ENCODE data around the gene ACOXL.

GRCh38 chr2:110971811-110972210, 239.4 kb downstream of the ACOXL start:
- TF ChIP-seq, protein P1, sequence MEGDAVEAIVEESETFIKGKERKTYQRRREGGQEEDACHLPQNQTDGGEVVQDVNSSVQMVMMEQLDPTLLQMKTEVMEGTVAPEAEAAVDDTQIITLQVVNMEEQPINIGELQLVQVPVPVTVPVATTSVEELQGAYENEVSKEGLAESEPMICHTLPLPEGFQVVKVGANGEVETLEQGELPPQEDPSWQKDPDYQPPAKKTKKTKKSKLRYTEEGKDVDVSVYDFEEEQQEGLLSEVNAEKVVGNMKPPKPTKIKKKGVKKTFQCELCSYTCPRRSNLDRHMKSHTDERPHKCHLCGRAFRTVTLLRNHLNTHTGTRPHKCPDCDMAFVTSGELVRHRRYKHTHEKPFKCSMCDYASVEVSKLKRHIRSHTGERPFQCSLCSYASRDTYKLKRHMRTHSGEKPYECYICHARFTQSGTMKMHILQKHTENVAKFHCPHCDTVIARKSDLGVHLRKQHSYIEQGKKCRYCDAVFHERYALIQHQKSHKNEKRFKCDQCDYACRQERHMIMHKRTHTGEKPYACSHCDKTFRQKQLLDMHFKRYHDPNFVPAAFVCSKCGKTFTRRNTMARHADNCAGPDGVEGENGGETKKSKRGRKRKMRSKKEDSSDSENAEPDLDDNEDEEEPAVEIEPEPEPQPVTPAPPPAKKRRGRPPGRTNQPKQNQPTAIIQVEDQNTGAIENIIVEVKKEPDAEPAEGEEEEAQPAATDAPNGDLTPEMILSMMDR (IDR thresholded peaks at IDR 0.05 in 2 of 3, conservative IDR thresholded peaks at IDR 0.05 in 1 of 3; ENCODE audit: control insufficient read depth in 2 of 3, extremely low read depth in 1 of 3, insufficient read depth in 1 of 3, low read depth in 3 of 3, low read length in 3 of 3), result no peak
- no peak for TF ChIP-seq ZNF592 (IDR thresholded peaks at IDR 0.05)
- TF ChIP-seq CBFB (IDR thresholded peaks at IDR 0.05; ENCODE audit: low read depth), result no peak
- no peak for TF ChIP-seq POLR2A (IDR thresholded peaks at IDR 0.05; ENCODE audit: low read depth, low read length)
- TF ChIP-seq, protein P2, sequence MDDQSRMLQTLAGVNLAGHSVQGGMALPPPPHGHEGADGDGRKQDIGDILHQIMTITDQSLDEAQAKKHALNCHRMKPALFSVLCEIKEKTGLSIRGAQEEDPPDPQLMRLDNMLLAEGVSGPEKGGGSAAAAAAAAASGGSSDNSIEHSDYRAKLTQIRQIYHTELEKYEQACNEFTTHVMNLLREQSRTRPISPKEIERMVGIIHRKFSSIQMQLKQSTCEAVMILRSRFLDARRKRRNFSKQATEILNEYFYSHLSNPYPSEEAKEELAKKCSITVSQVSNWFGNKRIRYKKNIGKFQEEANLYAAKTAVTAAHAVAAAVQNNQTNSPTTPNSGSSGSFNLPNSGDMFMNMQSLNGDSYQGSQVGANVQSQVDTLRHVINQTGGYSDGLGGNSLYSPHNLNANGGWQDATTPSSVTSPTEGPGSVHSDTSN (IDR thresholded peaks at IDR 0.05; ENCODE audit: insufficient replicate concordance, low read depth, low read length), result no peak
- TF ChIP-seq, protein P3, sequence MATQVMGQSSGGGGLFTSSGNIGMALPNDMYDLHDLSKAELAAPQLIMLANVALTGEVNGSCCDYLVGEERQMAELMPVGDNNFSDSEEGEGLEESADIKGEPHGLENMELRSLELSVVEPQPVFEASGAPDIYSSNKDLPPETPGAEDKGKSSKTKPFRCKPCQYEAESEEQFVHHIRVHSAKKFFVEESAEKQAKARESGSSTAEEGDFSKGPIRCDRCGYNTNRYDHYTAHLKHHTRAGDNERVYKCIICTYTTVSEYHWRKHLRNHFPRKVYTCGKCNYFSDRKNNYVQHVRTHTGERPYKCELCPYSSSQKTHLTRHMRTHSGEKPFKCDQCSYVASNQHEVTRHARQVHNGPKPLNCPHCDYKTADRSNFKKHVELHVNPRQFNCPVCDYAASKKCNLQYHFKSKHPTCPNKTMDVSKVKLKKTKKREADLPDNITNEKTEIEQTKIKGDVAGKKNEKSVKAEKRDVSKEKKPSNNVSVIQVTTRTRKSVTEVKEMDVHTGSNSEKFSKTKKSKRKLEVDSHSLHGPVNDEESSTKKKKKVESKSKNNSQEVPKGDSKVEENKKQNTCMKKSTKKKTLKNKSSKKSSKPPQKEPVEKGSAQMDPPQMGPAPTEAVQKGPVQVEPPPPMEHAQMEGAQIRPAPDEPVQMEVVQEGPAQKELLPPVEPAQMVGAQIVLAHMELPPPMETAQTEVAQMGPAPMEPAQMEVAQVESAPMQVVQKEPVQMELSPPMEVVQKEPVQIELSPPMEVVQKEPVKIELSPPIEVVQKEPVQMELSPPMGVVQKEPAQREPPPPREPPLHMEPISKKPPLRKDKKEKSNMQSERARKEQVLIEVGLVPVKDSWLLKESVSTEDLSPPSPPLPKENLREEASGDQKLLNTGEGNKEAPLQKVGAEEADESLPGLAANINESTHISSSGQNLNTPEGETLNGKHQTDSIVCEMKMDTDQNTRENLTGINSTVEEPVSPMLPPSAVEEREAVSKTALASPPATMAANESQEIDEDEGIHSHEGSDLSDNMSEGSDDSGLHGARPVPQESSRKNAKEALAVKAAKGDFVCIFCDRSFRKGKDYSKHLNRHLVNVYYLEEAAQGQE (IDR thresholded peaks at IDR 0.05; ENCODE audit: low read depth, low read length), result no peak
- no peak for TF ChIP-seq TAF1 (IDR thresholded peaks at IDR 0.05; ENCODE audit: borderline replicate concordance, low read depth, low read length)
- no peak for TF ChIP-seq NFIC (IDR thresholded peaks at IDR 0.05; ENCODE audit: low read depth, low read length)
- TF ChIP-seq CEBPZ (IDR thresholded peaks at IDR 0.05; ENCODE audit: low read depth, low read length), result no peak

Measured in GM12878 (cell line).